ENCODE data around the gene PRDX1. TPM values are rescaled to one million over a fixed set of nuclear protein-coding genes. Genes with fewer than 3 reads are reported as not detected.
"Not testable (repeated sequence)": the region's sequence is repeated elsewhere in the genome, so short reads cannot be mapped to it uniquely, and the experiment has no call there.

Gene PRDX1
- polyA plus RNA-seq, 3 donors = 116 to 362 (median 294) TPM

DNA sequence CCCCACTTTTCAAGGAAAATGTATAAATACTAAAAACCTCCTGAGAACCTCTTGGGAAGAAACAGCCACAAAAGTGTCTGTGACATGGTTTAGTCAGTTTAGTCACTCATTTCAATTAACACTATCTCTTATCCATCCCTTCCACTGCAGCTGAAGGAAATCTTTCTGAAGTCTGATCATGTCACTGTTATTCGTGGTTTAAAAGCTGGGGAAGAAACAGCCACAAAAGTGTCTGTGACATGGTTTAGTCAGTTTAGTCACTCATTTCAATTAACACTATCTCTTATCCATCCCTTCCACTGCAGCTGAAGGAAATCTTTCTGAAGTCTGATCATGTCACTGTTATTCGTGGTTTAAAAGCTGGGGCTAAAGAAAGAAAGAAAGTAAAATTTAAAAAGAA lies 1.8 kb upstream of the PRDX1 start:
- not testable (repeated sequence) for H3K9me3 ChIP-seq (replicated peaks in 1 of 2; ENCODE audit: control insufficient read depth in 1 of 2, insufficient read depth in 1 of 2, low read length in 2 of 2); H3K4me3 Mint-ChIP-seq
- peaks cover 41% of the 10 kb centered on the region for H3K4me1 Mint-ChIP-seq

DNA sequence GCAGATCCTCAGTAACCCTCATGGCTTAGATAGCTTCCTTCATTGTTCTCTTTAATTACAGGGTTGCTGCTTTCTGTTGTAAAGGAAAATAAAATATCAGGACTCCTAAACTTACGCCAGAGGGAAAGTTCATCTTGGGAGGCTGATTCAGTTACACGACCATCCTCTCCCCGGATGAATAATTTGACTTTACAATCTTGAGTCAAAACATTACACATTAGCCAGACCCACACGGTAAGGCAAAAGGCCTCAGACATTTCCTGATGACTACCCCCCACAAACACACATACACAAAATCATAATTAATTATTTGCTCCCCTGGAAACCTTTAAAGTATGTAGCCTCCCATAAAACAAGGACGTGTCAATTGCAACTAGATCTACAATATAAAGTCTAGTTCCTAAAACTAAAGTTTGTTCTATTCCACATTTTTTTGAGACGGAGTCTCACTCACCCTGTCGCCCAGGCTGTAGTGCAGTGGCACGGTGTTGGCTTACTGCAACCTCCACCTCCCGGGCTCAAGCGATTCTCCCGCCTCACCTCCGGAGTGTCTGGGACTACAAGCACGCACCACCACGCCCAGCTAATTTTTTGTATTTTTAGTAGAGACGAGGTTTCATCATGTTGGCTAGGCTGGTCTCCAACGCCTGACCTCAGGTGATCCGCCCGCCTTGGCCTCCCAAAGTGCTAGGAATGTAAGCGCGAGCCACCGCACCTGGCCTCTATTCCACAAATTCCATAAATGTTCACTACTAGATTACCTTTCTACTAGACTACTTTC lies 830 bp upstream of the PRDX1 start:
- H3K4me1 Mint-ChIP-seq = peaks cover 40% of the 10 kb centered on the region
- peaks cover 4 to 13% of the 10 kb centered on the region in 2 donors for H3K36me3 ChIP-seq (replicated peaks in 1 of 2; ENCODE audit: control insufficient read depth in 1 of 2, insufficient read depth in 2 of 2, low read length in 2 of 2)
- H3K9me3 Mint-ChIP-seq = peaks cover 0 to 2% (median 0%) of the 10 kb centered on the region in 7 donors
- peak overlapping the region; percentile 68 to 92 (median 71) for H3K4me3 ChIP-seq (replicated peaks in 1 of 3; ENCODE audit: low read depth in 2 of 3, low read length in 3 of 3)
- DNase-seq = peak in 1 of 3 donors; percentile 29
- H3K27me3 Mint-ChIP-seq (ENCODE audit: low read depth in 3 of 3) = peaks cover 1 to 12% (median 4%) of the 10 kb centered on the region in 3 donors
- H4K20me1 ChIP-seq (ENCODE audit: insufficient read depth, low read length) = peaks cover 23% of the 10 kb centered on the region
- H3K4me1 ChIP-seq (ENCODE audit: control insufficient read depth in 1 of 2, insufficient read depth in 2 of 2, low read length in 2 of 2) = peaks cover 19 to 28% of the 10 kb centered on the region in 2 donors
- H3K4me2 ChIP-seq (replicated peaks; ENCODE audit: extremely low read depth, low read length, poor library complexity, severe bottlenecking) = peak overlapping the region; percentile 90
- H2AFZ ChIP-seq (ENCODE audit: insufficient read depth, low read depth, low read length, poor library complexity, severe bottlenecking) = peak overlapping the region; percentile 87
- peak overlapping the region; percentile 87 to 89 for H3K27ac ChIP-seq (ENCODE audit: low read depth in 1 of 2, low read length in 2 of 2)
- no peaks in the 10 kb centered on the region for H3K27me3 ChIP-seq (ENCODE audit: control insufficient read depth in 2 of 2, insufficient read depth in 2 of 2, low read length in 2 of 2)
- intact Hi-C loops (cut with micrococcal nuclease) = no loop called here
- no peaks in the 10 kb centered on the region for H3K9me3 ChIP-seq (replicated peaks in 1 of 2; ENCODE audit: control insufficient read depth in 1 of 2, insufficient read depth in 1 of 2, low read length in 2 of 2)
- peaks cover 5 to 13% of the 10 kb centered on the region in 2 donors for H3K36me3 Mint-ChIP-seq
- TF ChIP-seq, protein P1, sequence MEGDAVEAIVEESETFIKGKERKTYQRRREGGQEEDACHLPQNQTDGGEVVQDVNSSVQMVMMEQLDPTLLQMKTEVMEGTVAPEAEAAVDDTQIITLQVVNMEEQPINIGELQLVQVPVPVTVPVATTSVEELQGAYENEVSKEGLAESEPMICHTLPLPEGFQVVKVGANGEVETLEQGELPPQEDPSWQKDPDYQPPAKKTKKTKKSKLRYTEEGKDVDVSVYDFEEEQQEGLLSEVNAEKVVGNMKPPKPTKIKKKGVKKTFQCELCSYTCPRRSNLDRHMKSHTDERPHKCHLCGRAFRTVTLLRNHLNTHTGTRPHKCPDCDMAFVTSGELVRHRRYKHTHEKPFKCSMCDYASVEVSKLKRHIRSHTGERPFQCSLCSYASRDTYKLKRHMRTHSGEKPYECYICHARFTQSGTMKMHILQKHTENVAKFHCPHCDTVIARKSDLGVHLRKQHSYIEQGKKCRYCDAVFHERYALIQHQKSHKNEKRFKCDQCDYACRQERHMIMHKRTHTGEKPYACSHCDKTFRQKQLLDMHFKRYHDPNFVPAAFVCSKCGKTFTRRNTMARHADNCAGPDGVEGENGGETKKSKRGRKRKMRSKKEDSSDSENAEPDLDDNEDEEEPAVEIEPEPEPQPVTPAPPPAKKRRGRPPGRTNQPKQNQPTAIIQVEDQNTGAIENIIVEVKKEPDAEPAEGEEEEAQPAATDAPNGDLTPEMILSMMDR (IDR thresholded peaks at IDR 0.05) = no peak
- H3K27ac Mint-ChIP-seq = peak overlapping the region; percentile 94 to 99 (median 96)
- peak overlapping the region; percentile 86 for H3K9ac ChIP-seq (ENCODE audit: insufficient read depth, low read length, poor library complexity, severe bottlenecking)
- H3K4me3 Mint-ChIP-seq = peak overlapping the region; percentile 91 to 96
- WGBS (ENCODE audit: insufficient coverage) = 73% methylated on average over 15 of the region's 21 CpGs
- peaks cover 30% of the 10 kb centered on the region for H3K79me2 ChIP-seq (ENCODE audit: insufficient read depth, low read length)

More for the DNA sequence above, 1.8 kb upstream of the PRDX1 start:
- H3K9me3 Mint-ChIP-seq; H3K27ac ChIP-seq (ENCODE audit: low read depth in 1 of 2, low read length in 2 of 2); H2AFZ ChIP-seq (ENCODE audit: insufficient read depth, low read depth, low read length, poor library complexity, severe bottlenecking); H3K36me3 ChIP-seq (replicated peaks in 1 of 2; ENCODE audit: control insufficient read depth in 1 of 2, insufficient read depth in 2 of 2, low read length in 2 of 2); intact Hi-C loops (cut with micrococcal nuclease); H3K27me3 ChIP-seq (ENCODE audit: control insufficient read depth in 2 of 2, insufficient read depth in 2 of 2, low read length in 2 of 2); H3K4me2 ChIP-seq (replicated peaks; ENCODE audit: extremely low read depth, low read length, poor library complexity, severe bottlenecking); H3K4me3 ChIP-seq (replicated peaks in 1 of 3; ENCODE audit: low read depth in 2 of 3, low read length in 3 of 3); H3K9ac ChIP-seq (ENCODE audit: insufficient read depth, low read length, poor library complexity, severe bottlenecking); H3K36me3 Mint-ChIP-seq; DNase-seq; H3K27ac Mint-ChIP-seq: not testable (repeated sequence)
- peaks cover 1 to 15% (median 4%) of the 10 kb centered on the region in 3 donors for H3K27me3 Mint-ChIP-seq (ENCODE audit: low read depth in 3 of 3)
- peaks cover 29% of the 10 kb centered on the region for H3K79me2 ChIP-seq (ENCODE audit: insufficient read depth, low read length)
- H3K4me1 ChIP-seq (ENCODE audit: control insufficient read depth in 1 of 2, insufficient read depth in 2 of 2, low read length in 2 of 2) = peaks cover 19 to 28% of the 10 kb centered on the region in 2 donors
- WGBS (ENCODE audit: insufficient coverage) = no CpG with 5 or more reads among the region's 2 CpGs
- H4K20me1 ChIP-seq (ENCODE audit: insufficient read depth, low read length) = peaks cover 16% of the 10 kb centered on the region

DNA sequence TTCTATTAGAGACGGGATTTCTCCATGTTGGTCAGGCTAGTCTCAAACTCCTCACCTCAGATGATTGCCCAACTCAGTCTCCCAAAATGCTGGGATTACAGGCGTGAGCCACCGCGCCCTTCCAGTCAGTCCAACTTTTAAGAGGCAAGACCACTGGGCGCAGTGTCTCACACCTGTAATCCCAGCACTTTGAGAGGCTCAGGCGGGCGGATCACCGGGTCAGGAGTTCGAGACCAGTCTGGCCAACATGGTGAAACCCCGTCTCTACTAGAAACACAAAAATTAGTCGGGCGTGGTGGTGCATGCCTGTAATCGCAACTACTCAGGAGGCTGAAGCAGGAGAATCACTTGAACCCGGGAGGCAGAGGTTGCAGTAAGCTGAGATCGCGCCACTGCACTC lies 1.9 kb downstream of the PRDX1 start:
- Mint-ChIP-seq H3K4me3 (peak overlapping the region; percentile 91 to 96), H3K4me1 (peaks cover 28% of the 10 kb centered on the region), H3K27ac (peak overlapping the region in 3 of 7 donors; percentile 23 to 63 (median 35)), H3K36me3 (peaks cover 31 to 40% of the 10 kb centered on the region in 2 donors)
- Histone ChIP-seq H3K36me3 (replicated peaks in 1 of 2; ENCODE audit: control insufficient read depth in 1 of 2, insufficient read depth in 2 of 2, low read length in 2 of 2) (peaks cover 28 to 41% of the 10 kb centered on the region in 2 donors), H3K4me1 (ENCODE audit: control insufficient read depth in 1 of 2, insufficient read depth in 2 of 2, low read length in 2 of 2) (peaks cover 19 to 28% of the 10 kb centered on the region in 2 donors), H3K4me3 (replicated peaks in 1 of 3; ENCODE audit: low read depth in 2 of 3, low read length in 3 of 3) (peak overlapping the region in 1 of 3 experiments; percentile 92), H4K20me1 (ENCODE audit: insufficient read depth, low read length) (peaks cover 39% of the 10 kb centered on the region), H3K79me2 (ENCODE audit: insufficient read depth, low read length) (peaks cover 30% of the 10 kb centered on the region)
- not testable (repeated sequence) for DNase-seq; H3K9me3 Mint-ChIP-seq; H3K4me2 ChIP-seq (replicated peaks; ENCODE audit: extremely low read depth, low read length, poor library complexity, severe bottlenecking); H3K9me3 ChIP-seq (replicated peaks in 1 of 2; ENCODE audit: control insufficient read depth in 1 of 2, insufficient read depth in 1 of 2, low read length in 2 of 2); H3K27me3 Mint-ChIP-seq (ENCODE audit: low read depth in 3 of 3); H3K9ac ChIP-seq (ENCODE audit: insufficient read depth, low read length, poor library complexity, severe bottlenecking); H3K27me3 ChIP-seq (ENCODE audit: control insufficient read depth in 2 of 2, insufficient read depth in 2 of 2, low read length in 2 of 2); H3K27ac ChIP-seq (ENCODE audit: low read depth in 1 of 2, low read length in 2 of 2); H2AFZ ChIP-seq (ENCODE audit: insufficient read depth, low read depth, low read length, poor library complexity, severe bottlenecking)
- intact Hi-C loops (cut with micrococcal nuclease) = loop anchor here in 1 of 2 donors (1.0 kb wide), 1 partner anchor 31 kb away; the partner anchor contains the start of gene AKR1A1
- 66% methylated on average over 12 of the region's 16 CpGs for WGBS (ENCODE audit: insufficient coverage)
